Neural cell (in vitro differentiated cells): ENCODE measurements around the gene RHOBTB3. TPM values are rescaled to one million over a fixed set of nuclear protein-coding genes. Genes with fewer than 3 reads are reported as not detected.

Experiments used
- H2AFZ ChIP-seq: fragments of 200-600, 300-800 bp; sonication (generic), shearing (Covaris generic); 2 replicates; pipeline ENCODE4 v1.6.0; 2014; ENCODE audit warnings: low read depth, mild to moderate bottlenecking, antibody characterized with exemption, low read length, moderate library complexity
- H3F3A ChIP-seq: fragments of 200-600 bp; shearing (Covaris generic); 2 replicates; pipeline ENCODE4 v1.6.1; 2016; ENCODE audit warnings: mild to moderate bottlenecking, moderate library complexity, mixed read lengths, antibody characterized with exemption, low read length; ENCODE audit not compliant: insufficient read depth, poor library complexity, severe bottlenecking
- H3K27ac ChIP-seq: fragments of 200-600, 300-800 bp; sonication (generic), shearing (Covaris generic); 2 replicates; pipeline ENCODE4 v1.5.1; 2014; ENCODE audit warnings: mild to moderate bottlenecking, low read length, moderate library complexity
- H3K27me3 ChIP-seq: fragments of 300-800, 200-600 bp; sonication (generic), shearing (Covaris generic); 2 replicates; pipeline ENCODE4 v1.6.0; 2014; ENCODE audit warnings: mild to moderate bottlenecking, low read depth, low read length, moderate library complexity; ENCODE audit not compliant: insufficient read depth
- H3K36me3 ChIP-seq: fragments of 300-800, 200-600 bp; sonication (generic), shearing (Covaris generic); 2 replicates; pipeline ENCODE4 v1.5.1; 2014; ENCODE audit warnings: mild to moderate bottlenecking, antibody characterized with exemption, low read length, moderate library complexity; ENCODE audit not compliant: insufficient read depth
- H3K4me2 ChIP-seq: fragments of 300-800, 200-600 bp; sonication (generic), shearing (Covaris generic); 2 replicates; pipeline ENCODE4 v1.6.0; 2014; ENCODE audit warnings: mild to moderate bottlenecking, low read length
- H3K4me3 ChIP-seq: fragments of 300-800, 200-600 bp; sonication (generic), shearing (Covaris generic); 2 replicates; pipeline ENCODE4 v1.5.1; 2014; ENCODE audit warnings: mild to moderate bottlenecking, low read length, moderate library complexity
- H3K79me2 ChIP-seq: fragments of 200-600 bp; shearing (Covaris generic); replicated peaks from 2 replicates; pipeline ENCODE4 v1.6.0; 2014; ENCODE audit warnings: mild to moderate bottlenecking, low read length, moderate library complexity; ENCODE audit not compliant: insufficient read depth
- H3K9ac ChIP-seq: fragments of 300-800, 200-600 bp; sonication (generic), shearing (Covaris generic); 2 replicates; pipeline ENCODE4 v1.6.1; 2016; ENCODE audit warnings: mild to moderate bottlenecking, low read length, mixed read lengths
- H3K9me2 ChIP-seq: fragments of 200-600 bp; shearing (Covaris generic); 2 replicates; pipeline ENCODE4 v1.6.1; 2016; ENCODE audit warnings: mild to moderate bottlenecking, low read length, mixed read lengths; ENCODE audit not compliant: insufficient read depth
- H3K9me3 ChIP-seq: fragments of 200-600, 300-800 bp; sonication (generic), shearing (Covaris generic); 2 replicates; pipeline ENCODE4 v1.6.1; 2016; ENCODE audit warnings: mild to moderate bottlenecking, mixed run types, low read length, moderate library complexity, mixed read lengths
- H4K20me1 ChIP-seq: fragments of 200-600 bp; shearing (Covaris generic); 2 replicates; pipeline ENCODE4 v1.6.1; 2016; ENCODE audit warnings: mild to moderate bottlenecking, mixed run types; ENCODE audit not compliant: insufficient read depth
- CTCF ChIP-seq: fragments of 450-650 bp; IDR thresholded peaks from 2 replicates; pipeline ENCODE4 v1.5.1; 2014; ENCODE audit warnings: antibody characterized with exemption, mild to moderate bottlenecking, moderate library complexity; ENCODE audit not compliant: poor library complexity, severe bottlenecking
- EP300 ChIP-seq: fragments of 450-650 bp; conservative IDR thresholded peaks from 2 replicates; pipeline ENCODE4 v1.6.1; 2014; ENCODE audit warnings: antibody characterized with exemption, mild to moderate bottlenecking, moderate library complexity; ENCODE audit not compliant: poor library complexity, severe bottlenecking
- EZH2 ChIP-seq: fragments of 200-600, 300-800 bp; shearing (Covaris generic), sonication (generic); IDR thresholded peaks from 2 replicates; pipeline ENCODE4 v1.6.1; 2014; ENCODE audit warnings: antibody characterized with exemption, low read length, borderline replicate concordance, mild to moderate bottlenecking; ENCODE audit not compliant: insufficient read depth, poor library complexity, severe bottlenecking
- MXI1 ChIP-seq: fragments of 450-650 bp; conservative IDR thresholded peaks from 2 replicates; pipeline ENCODE4 v1.6.1; 2014; ENCODE audit warnings: antibody characterized with exemption, mild to moderate bottlenecking; ENCODE audit not compliant: poor library complexity, severe bottlenecking
- POLR2AphosphoS5 ChIP-seq: IDR thresholded peaks from 2 replicates; pipeline ENCODE4 v1.6.1; 2012
- RAD21 ChIP-seq: fragments of 450-650 bp; conservative IDR thresholded peaks from 2 replicates; pipeline ENCODE4 v1.6.1; 2014; ENCODE audit warnings: antibody characterized with exemption, mild to moderate bottlenecking, moderate library complexity
- REST ChIP-seq: IDR thresholded peaks from 2 replicates; pipeline ENCODE4 v1.6.1; 2012; ENCODE audit warnings: borderline replicate concordance
- SMC3 ChIP-seq: fragments of 450-650 bp; conservative IDR thresholded peaks from 2 replicates; pipeline ENCODE4 v1.6.1; 2014; ENCODE audit warnings: antibody characterized with exemption, mild to moderate bottlenecking, moderate library complexity; ENCODE audit not compliant: poor library complexity
- TAF1 ChIP-seq: IDR thresholded peaks from 2 replicates; pipeline ENCODE4 v1.6.1; 2012; ENCODE audit warnings: low read depth
- polyA plus RNA-seq: library from polyadenylated mRNA; depleted of rRNA; stranded (reverse); fragments of >200 nt; gene quantifications from 2 replicates; pipeline ENCODE4 v1.2.3, GENCODE V29; 2014

The RHOBTB3 gene
- polyA plus RNA-seq, 1 donor from 2014 or later = 99.4 TPM

- Histone ChIP-seq H3K9ac (no peak overlapping the region), H3K9me3 (no peaks in the 10 kb centered on the region), H3K79me2 (no peaks in the 10 kb centered on the region), H2AFZ (no peak overlapping the region), H3F3A (no peaks in the 10 kb centered on the region), H3K4me3 (no peak overlapping the region), H3K36me3 (no peaks in the 10 kb centered on the region), H4K20me1 (no peaks in the 10 kb centered on the region), H3K9me2 (no peaks in the 10 kb centered on the region), H3K4me2 (no peak overlapping the region), H3K27me3 (no peaks in the 10 kb centered on the region), H3K27ac (no peak overlapping the region)
- TF ChIP-seq EZH2 (no peak), TAF1 (no peak), MXI1 (no peak), REST (no peak), POLR2AphosphoS5 (no peak), EP300 (no peak), CTCF (no peak), SMC3 (no peak), RAD21 (no peak)
Measured at GRCh38 chr5:95799191-95799835, 68.2 kb downstream of the RHOBTB3 start.

GRCh38 chr5:95800553-95800952 is 69.4 kb downstream of the RHOBTB3 start:
- Histone ChIP-seq H3K4me2 (no peak overlapping the region), H4K20me1 (no peaks in the 10 kb centered on the region), H3F3A (no peaks in the 10 kb centered on the region), H3K36me3 (no peaks in the 10 kb centered on the region), H3K9ac (no peak overlapping the region), H3K9me3 (no peaks in the 10 kb centered on the region), H3K9me2 (no peaks in the 10 kb centered on the region), H3K4me3 (no peak overlapping the region), H2AFZ (no peak overlapping the region), H3K79me2 (no peaks in the 10 kb centered on the region), H3K27ac (no peak overlapping the region), H3K27me3 (no peaks in the 10 kb centered on the region)
- TF ChIP-seq MXI1 = no peak
- no peak for TF ChIP-seq REST
- TF ChIP-seq POLR2AphosphoS5 = no peak
- no peak for TF ChIP-seq RAD21
- TF ChIP-seq SMC3 = no peak
- no peak for TF ChIP-seq EZH2
- no peak for TF ChIP-seq CTCF
- TF ChIP-seq EP300 = no peak
- no peak for TF ChIP-seq TAF1
